ENCODE results near the gene CEP170B.
"Not testable (repeated sequence)": the region's sequence is repeated elsewhere in the genome, so short reads cannot be mapped to it uniquely, and the experiment has no call there.

The CEP170B gene

GRCh38 chr14:104891664-104892530, 26.8 kb downstream of the CEP170B start:
- no peak for DNase-seq (ENCODE audit: low read depth)

GRCh38 chr14:104892531-104893434, 27.7 kb downstream of the CEP170B start:
- no peak for DNase-seq (ENCODE audit: low read depth)

GRCh38 chr14:104893435-104894207, 28.6 kb downstream of the CEP170B start:
- no peak for DNase-seq (ENCODE audit: low read depth)

- no peak for DNase-seq (ENCODE audit: low read depth)
These were observed 29.5 kb downstream of the CEP170B start for GRCh38 chr14:104894331-104895206.

GRCh38 chr14:104895207-104895785, 30.2 kb downstream of the CEP170B start:
- no peak for DNase-seq (ENCODE audit: low read depth)

- DNase-seq (ENCODE audit: low read depth): no peak
These were observed 31.0 kb downstream of the CEP170B start for GRCh38 chr14:104895786-104896661.

- DNase-seq (ENCODE audit: low read depth): no peak
These were observed 32.5 kb downstream of the CEP170B start for GRCh38 chr14:104897330-104898194.

GRCh38 chr14:104898195-104898558, 33.1 kb downstream of the CEP170B start:
- no peak for DNase-seq (ENCODE audit: low read depth)

GRCh38 chr14:104898870-104899510, 33.9 kb downstream of the CEP170B start:
- DNase-seq (ENCODE audit: low read depth): no peak

GRCh38 chr14:104899781-104900180, 34.7 kb downstream of the CEP170B start:
- no peak for DNase-seq (ENCODE audit: low read depth)

GRCh38 chr14:104900639-104901512, 35.8 kb downstream of the CEP170B start:
- no peak for DNase-seq (ENCODE audit: low read depth)

GRCh38 chr14:104903990-104904389, 38.9 kb downstream of the CEP170B start:
- no peak for DNase-seq (ENCODE audit: low read depth)

GRCh38 chr14:104904650-104905578, 39.8 kb downstream of the CEP170B start:
- DNase-seq (ENCODE audit: low read depth): not testable (repeated sequence)

GRCh38 chr14:104905579-104905933, 40.5 kb downstream of the CEP170B start:
- not testable (repeated sequence) for DNase-seq (ENCODE audit: low read depth)

GRCh38 chr14:104908303-104908702, 43.2 kb downstream of the CEP170B start:
- DNase-seq (ENCODE audit: low read depth): no peak

GRCh38 chr14:104912053-104912452, 47.0 kb downstream of the CEP170B start:
- DNase-seq (ENCODE audit: low read depth): no peak

Data from EH (cell line).